Measurements from ENCODE around the gene MRRF.

DNA sequence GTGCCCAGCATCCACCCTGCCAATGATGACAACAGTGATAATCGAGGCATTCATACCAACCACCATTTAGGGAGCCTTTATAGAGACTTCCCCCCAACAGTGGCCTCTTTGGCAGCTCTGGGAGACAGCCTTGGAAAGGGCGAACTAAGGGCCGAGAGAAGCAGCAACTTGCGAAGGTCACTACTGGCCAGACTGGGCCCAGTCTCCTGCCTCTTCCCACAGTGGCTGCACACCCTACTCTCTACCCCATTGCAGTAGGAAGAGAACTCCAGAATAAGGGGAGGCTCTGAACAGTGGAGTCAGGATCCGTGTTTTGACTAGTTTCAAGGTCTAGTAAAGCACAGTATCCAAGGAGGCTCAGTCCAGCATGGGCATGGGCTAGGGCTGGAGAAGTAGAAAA is 41.2 kb upstream of the MRRF start:
- TF ChIP-seq, protein P1, sequence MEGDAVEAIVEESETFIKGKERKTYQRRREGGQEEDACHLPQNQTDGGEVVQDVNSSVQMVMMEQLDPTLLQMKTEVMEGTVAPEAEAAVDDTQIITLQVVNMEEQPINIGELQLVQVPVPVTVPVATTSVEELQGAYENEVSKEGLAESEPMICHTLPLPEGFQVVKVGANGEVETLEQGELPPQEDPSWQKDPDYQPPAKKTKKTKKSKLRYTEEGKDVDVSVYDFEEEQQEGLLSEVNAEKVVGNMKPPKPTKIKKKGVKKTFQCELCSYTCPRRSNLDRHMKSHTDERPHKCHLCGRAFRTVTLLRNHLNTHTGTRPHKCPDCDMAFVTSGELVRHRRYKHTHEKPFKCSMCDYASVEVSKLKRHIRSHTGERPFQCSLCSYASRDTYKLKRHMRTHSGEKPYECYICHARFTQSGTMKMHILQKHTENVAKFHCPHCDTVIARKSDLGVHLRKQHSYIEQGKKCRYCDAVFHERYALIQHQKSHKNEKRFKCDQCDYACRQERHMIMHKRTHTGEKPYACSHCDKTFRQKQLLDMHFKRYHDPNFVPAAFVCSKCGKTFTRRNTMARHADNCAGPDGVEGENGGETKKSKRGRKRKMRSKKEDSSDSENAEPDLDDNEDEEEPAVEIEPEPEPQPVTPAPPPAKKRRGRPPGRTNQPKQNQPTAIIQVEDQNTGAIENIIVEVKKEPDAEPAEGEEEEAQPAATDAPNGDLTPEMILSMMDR (conservative IDR thresholded peaks at IDR 0.05; ENCODE audit: low read length): no peak
- TF ChIP-seq EZH2phosphoT487 (IDR thresholded peaks at IDR 0.05; ENCODE audit: borderline replicate concordance): no peak
